D721Med (cell line): Measurements from ENCODE around the gene TYW3.

Experiments
- DNase-seq: peaks from one replicate; pipeline ENCODE4 v3.0.0; 2011; ENCODE audit warnings: low spot score; ENCODE audit not compliant: insufficient read length
- FAIRE-seq: peaks from 2 replicates; lab custom pipeline; 2011; peaks lifted over from hg19 to GRCh38; lab: Jason Lieb, UNC
- TF ChIP-seq, protein P1 (sequence below): IDR thresholded peaks from 2 replicates; pipeline ENCODE4 v1.5.1; 2012; ENCODE audit warnings: mild to moderate bottlenecking, control low read depth; ENCODE audit not compliant: insufficient read depth; ENCODE audit errors: missing control alignments

Gene TYW3

GRCh38 chr1:74714429-74715235, 18.3 kb upstream of the TYW3 start:
- DNase-seq: no peak
- FAIRE-seq: no peak
- TF ChIP-seq, protein P1, sequence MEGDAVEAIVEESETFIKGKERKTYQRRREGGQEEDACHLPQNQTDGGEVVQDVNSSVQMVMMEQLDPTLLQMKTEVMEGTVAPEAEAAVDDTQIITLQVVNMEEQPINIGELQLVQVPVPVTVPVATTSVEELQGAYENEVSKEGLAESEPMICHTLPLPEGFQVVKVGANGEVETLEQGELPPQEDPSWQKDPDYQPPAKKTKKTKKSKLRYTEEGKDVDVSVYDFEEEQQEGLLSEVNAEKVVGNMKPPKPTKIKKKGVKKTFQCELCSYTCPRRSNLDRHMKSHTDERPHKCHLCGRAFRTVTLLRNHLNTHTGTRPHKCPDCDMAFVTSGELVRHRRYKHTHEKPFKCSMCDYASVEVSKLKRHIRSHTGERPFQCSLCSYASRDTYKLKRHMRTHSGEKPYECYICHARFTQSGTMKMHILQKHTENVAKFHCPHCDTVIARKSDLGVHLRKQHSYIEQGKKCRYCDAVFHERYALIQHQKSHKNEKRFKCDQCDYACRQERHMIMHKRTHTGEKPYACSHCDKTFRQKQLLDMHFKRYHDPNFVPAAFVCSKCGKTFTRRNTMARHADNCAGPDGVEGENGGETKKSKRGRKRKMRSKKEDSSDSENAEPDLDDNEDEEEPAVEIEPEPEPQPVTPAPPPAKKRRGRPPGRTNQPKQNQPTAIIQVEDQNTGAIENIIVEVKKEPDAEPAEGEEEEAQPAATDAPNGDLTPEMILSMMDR: no peak

- DNase-seq (no peak), FAIRE-seq (no peak)
- TF ChIP-seq, protein P1: no peak
Observed at GRCh38 chr1:74715236-74715502, 17.8 kb upstream of the TYW3 start.

DNA sequence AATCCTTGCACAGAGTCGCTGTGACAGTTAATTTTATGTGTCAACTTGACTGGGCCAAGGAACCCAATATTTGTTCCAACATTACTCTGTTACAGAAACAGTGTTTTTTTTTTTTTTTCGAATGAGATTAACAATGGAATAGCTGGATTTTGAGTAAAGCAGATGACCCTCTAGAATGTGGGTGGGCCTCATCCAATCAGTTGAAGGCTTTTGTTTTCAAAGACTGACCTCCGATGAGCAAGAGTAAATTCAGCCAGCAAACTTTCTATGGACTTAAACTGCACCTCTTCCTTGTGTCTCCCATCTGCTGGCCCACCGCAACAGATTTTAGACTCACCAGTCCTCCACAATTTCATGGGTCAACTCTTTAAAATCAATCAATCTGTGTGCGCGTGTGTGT, 17.1 kb upstream of the TYW3 start:
- TF ChIP-seq, protein P1: no peak
- no peak for FAIRE-seq
- no peak for DNase-seq

DNA sequence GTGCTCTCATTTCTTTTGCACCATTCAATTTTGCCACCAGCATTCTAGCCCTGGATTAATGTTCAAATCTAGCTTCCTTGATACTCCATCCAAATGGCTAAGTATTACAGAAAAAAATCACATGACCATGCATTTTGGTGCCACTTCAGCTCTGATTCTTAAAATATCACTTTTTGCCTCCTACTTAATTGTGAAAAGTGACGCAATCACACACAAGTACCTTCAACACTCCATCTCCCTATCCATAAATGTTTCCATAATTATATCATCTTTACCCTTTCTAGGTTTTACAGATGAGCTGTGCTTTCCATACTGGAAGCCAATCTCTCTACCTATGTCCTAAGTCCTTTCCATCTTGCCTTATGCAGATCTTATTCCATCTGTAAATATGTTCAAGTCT, 16.1 kb upstream of the TYW3 start:
- no peak for DNase-seq

GRCh38 chr1:74717626-74718025, 15.3 kb upstream of the TYW3 start:
- TF ChIP-seq, protein P1: no peak
- DNase-seq (no peak), FAIRE-seq (no peak)

More for the DNA sequence above, 16.1 kb upstream of the TYW3 start:
- TF ChIP-seq, protein P1: no peak
- no peak for FAIRE-seq

- no peak for DNase-seq
- FAIRE-seq: no peak
- TF ChIP-seq, protein P1: no peak
Observed at GRCh38 chr1:74726063-74726462, 6.9 kb upstream of the TYW3 start.

DNA sequence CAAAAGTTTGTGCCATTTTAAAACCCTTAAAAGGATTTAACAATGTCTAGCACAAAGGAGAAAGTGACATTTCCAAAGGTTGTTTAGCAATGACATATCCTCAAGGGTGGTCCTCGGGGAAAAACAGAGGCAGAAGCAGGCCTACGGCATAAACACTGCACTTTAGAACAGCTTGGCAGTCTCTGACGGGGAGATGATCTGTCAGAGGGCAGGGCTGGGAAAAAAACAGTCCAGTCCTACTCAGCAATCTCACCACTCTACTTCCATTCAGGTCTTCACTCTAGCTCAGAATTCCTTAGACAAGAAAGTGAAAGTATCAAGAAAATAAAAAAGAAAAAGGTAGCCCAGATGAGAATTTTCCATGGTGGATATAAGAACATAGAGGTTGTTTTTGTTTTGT, 4.2 kb upstream of the TYW3 start:
- no peak for FAIRE-seq
- DNase-seq: no peak
- TF ChIP-seq, protein P1: no peak
